ENCODE measurements around the gene CAMK2D. TPM values are rescaled to one million over a fixed set of nuclear protein-coding genes. Genes with fewer than 3 reads are reported as not detected.
"Not testable (repeated sequence)": the region's sequence is repeated elsewhere in the genome, so short reads cannot be mapped to it uniquely, and the experiment has no call there.

CAMK2D gene
- total RNA-seq, 1 donor from 2014 or later = 50.3 TPM

DNA sequence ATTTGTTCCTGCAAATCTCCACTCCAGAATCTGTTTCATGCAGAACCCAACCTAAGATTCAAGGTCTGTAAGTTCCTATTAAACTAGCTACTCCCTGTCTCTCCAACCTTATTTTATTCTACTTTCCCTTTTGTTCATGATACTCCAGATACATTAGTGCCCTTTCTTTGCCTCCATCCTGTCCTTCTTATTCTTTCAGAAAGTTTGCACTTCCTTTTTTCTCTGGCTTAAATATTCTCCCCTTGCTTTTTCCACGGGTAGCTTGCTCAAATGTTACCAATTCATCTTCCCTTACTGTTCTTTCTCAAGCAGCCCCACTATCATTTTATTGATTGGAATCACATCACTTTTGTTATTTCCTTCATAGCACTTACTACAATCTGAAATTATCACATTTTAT lies 72.1 kb downstream of the CAMK2D start:
- DNase-seq (ENCODE audit: extremely low spot score in 2 of 2) = no peak
- intact Hi-C loops (cut with DNase I) = loop anchor here (5.0 kb wide), 1 partner anchor 73 kb away; the partner anchor contains the start of gene CAMK2D
- H3K36me3 ChIP-seq = no peaks in the 10 kb centered on the region
- no peak overlapping the region for H3K4me3 ChIP-seq
- H3K27ac ChIP-seq = no peak overlapping the region
- TF ChIP-seq CTCF (IDR thresholded peaks at IDR 0.05) = no peak
- H3K27me3 ChIP-seq = no peaks in the 10 kb centered on the region
- no peaks in the 10 kb centered on the region for H3K9me3 ChIP-seq
- H3K4me1 ChIP-seq = peaks cover 46% of the 10 kb centered on the region

GRCh38 chr4:113687067-113687718 lies 74.3 kb downstream of the CAMK2D start:
- intact Hi-C loops (cut with DNase I) = loop anchor here (5.0 kb wide), 1 partner anchor 75 kb away; the partner anchor contains the start of gene CAMK2D
- H3K27ac ChIP-seq = no peak overlapping the region
- TF ChIP-seq POLR2AphosphoS5 (IDR thresholded peaks at IDR 0.05; ENCODE audit: insufficient read depth in 1 of 2, low read depth in 1 of 2) (no peak), POLR2A (IDR thresholded peaks at IDR 0.05) (no peak), CTCF (IDR thresholded peaks at IDR 0.05) (no peak)

DNA sequence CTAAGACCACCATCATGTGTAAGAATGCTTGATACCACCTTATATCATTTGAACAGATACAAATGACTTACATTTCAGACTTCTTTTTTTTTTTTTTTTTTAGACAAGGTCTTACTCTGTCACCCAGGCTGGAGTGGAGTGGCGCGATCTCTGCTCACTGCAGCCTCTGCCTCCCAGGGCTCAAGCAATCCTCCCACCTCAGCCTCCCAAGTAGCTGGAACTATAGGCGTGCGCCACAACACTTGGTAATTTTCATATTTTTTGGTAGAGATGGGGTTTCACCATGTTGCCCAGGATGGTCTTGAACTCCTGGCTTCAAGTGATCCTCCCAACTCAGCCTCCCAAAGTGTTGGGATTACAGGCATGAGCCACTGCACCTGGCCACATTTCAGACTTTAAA lies 76.4 kb downstream of the CAMK2D start:
- DNase-seq (ENCODE audit: extremely low spot score in 2 of 2); H3K36me3 ChIP-seq; H3K4me3 ChIP-seq; H3K27me3 ChIP-seq; H3K9me3 ChIP-seq: not testable (repeated sequence)
- intact Hi-C loops (cut with DNase I) = loop anchor here (5.0 kb wide), 1 partner anchor 77 kb away; the partner anchor contains the start of gene CAMK2D
- Histone ChIP-seq H3K27ac (peak overlapping the region; percentile 42), H3K4me1 (peaks cover 19% of the 10 kb centered on the region)

More at GRCh38 chr4:113687067-113687718, 74.3 kb downstream of the CAMK2D start:
- DNase-seq (ENCODE audit: extremely low spot score in 2 of 2) = no peak
- no peaks in the 10 kb centered on the region for H3K9me3 ChIP-seq
- H3K4me3 ChIP-seq = no peak overlapping the region
- H3K4me1 ChIP-seq = peaks cover 28% of the 10 kb centered on the region
- H3K36me3 ChIP-seq = no peaks in the 10 kb centered on the region
- H3K27me3 ChIP-seq = no peaks in the 10 kb centered on the region

DNA sequence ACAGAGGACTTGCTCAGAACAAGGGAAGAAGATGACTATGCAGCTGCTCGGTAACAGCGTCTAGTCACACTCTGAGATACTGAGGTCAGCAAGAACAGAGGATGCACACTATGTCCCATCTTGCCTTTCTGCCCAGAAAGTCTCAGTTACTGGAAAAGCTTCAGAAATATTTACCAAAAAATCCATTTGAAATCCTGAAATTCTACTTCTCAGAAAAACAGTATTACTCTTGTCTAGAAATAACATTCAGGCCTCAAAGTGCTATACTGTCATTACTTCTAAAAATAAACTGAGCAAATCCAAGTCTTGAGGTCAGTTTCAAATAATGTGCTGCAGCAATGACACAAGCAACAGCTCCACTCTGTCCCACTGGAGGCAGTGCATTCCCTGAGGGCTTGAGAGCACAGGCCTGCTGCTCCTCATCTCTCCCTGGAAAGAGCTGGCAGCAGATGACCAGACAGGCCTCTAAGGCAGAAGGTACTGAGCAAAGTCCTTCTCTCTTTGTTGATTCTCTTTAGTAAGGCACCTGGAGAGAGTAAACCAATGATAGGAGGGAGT lies 76.9 kb downstream of the CAMK2D start:
- intact Hi-C loops (cut with DNase I) = loop anchor here (5.0 kb wide), 1 partner anchor 78 kb away; the partner anchor contains the start of gene CAMK2D
- no peaks in the 10 kb centered on the region for H3K36me3 ChIP-seq
- TF ChIP-seq POLR2A (IDR thresholded peaks at IDR 0.05) (no peak), POLR2AphosphoS5 (IDR thresholded peaks at IDR 0.05; ENCODE audit: insufficient read depth in 1 of 2, low read depth in 1 of 2) (peak in 1 of 2 donors; percentile 28), CTCF (IDR thresholded peaks at IDR 0.05) (peak in 1 of 3 experiments; percentile 16)
- H3K9me3 ChIP-seq = no peaks in the 10 kb centered on the region
- no peak for DNase-seq (ENCODE audit: extremely low spot score in 2 of 2)
- H3K27ac ChIP-seq = peak overlapping the region; percentile 42
- no peaks in the 10 kb centered on the region for H3K27me3 ChIP-seq
- H3K4me3 ChIP-seq = no peak overlapping the region
- peaks cover 19% of the 10 kb centered on the region for H3K4me1 ChIP-seq

- H3K27me3 ChIP-seq = no peaks in the 10 kb centered on the region
- no peaks in the 10 kb centered on the region for H3K36me3 ChIP-seq
- no peaks in the 10 kb centered on the region for H3K9me3 ChIP-seq
- DNase-seq (ENCODE audit: extremely low spot score in 2 of 2) = no peak
- TF ChIP-seq POLR2A (IDR thresholded peaks at IDR 0.05) (no peak), POLR2AphosphoS5 (IDR thresholded peaks at IDR 0.05; ENCODE audit: insufficient read depth in 1 of 2, low read depth in 1 of 2) (no peak), CTCF (IDR thresholded peaks at IDR 0.05) (no peak)
- H3K27ac ChIP-seq = no peak overlapping the region
- intact Hi-C loops (cut with DNase I) = no loop called here
- H3K4me1 ChIP-seq = peaks cover 19% of the 10 kb centered on the region
- H3K4me3 ChIP-seq = no peak overlapping the region
Measured at GRCh38 chr4:113682730-113683537, 78.6 kb downstream of the CAMK2D start.
